GM12878 (cell line): ENCODE data around the gene TEKT2. TPM values are rescaled to one million over a fixed set of nuclear protein-coding genes. Genes with fewer than 3 reads are reported as not detected.

Source experiments
- ATAC-seq: fragments of 200-7000 bp; cut with Tn5 transposase; 3 replicates; pipeline ENCODE4 v1.9.1; 2020; ENCODE audit warnings: mild to moderate bottlenecking, moderate library complexity
- BruUV-seq: library from RNA; stranded (reverse); fragments of 400-500 nt; replicated peaks from 2 replicates; lab custom pipeline; 2021; lab: Mats Ljungman, UMichigan
- CTCF ChIA-PET: fragments of 300-600 bp; sonication (Branson Sonifier 250); formaldehyde crosslinking; extraction: SDS; loops from one replicate; lab custom pipeline; 2021; ENCODE audit warnings: inconsistent platforms; lab: Yijun Ruan, JAX
- POLR2A ChIA-PET: fragments of 350-600 bp; formaldehyde crosslinking; extraction: SDS; loops from one replicate; lab custom pipeline; 2021; ENCODE audit warnings: inconsistent platforms; lab: Charles Lee
- RAD21 ChIA-PET: fragments of 300-600 bp; sonication (Branson Sonifier 250); formaldehyde crosslinking; loops from one replicate; lab custom pipeline; 2023; ENCODE audit warnings: antibody characterized with exemption; ENCODE audit not compliant: unreplicated experiment; lab: Charles Lee
- SMC1A ChIA-PET: fragments of 300-600 bp; sonication (Branson Sonifier 250); formaldehyde crosslinking; loops from one replicate; lab custom pipeline; 2023; ENCODE audit not compliant: unreplicated experiment, uncharacterized antibody; lab: Charles Lee
- DNase-seq: peaks from one replicate; pipeline ENCODE4 v3.0.0-alpha.2; 2011; ENCODE audit warnings: low read depth, low spot score
- FAIRE-seq: peaks from 3 replicates; lab custom pipeline; 2011; peaks lifted over from hg19 to GRCh38; lab: Jason Lieb, UNC
- H2AFZ ChIP-seq: 2 replicates; pipeline ENCODE4 v1.6.0; 2011; ENCODE audit warnings: low read depth, low read length, control low read depth; ENCODE audit not compliant: control insufficient read depth
- H3K27ac ChIP-seq: 2 replicates; pipeline ENCODE4 v1.5.1; 2011; ENCODE audit warnings: control low read depth; ENCODE audit not compliant: control insufficient read depth, insufficient read depth
- H3K27me3 ChIP-seq, 2 experiments: replicated peaks in 1 of 2; 2 replicates each; pipeline versions ENCODE4 v1.6.0 to v1.6.1; 2011; ENCODE audit warnings: low read length in 1 of 2; ENCODE audit not compliant: control insufficient read depth in 2 of 2, insufficient read depth in 2 of 2
- H3K36me3 ChIP-seq, 2 experiments: 2 replicates each; pipeline ENCODE4 v1.5.1; 2011; ENCODE audit warnings: low read length in 1 of 2; ENCODE audit not compliant: control insufficient read depth in 2 of 2, insufficient read depth in 2 of 2
- H3K4me1 ChIP-seq: 2 replicates; pipeline ENCODE4 v1.6.1; 2011; ENCODE audit warnings: mild to moderate bottlenecking, low read length, moderate library complexity, mixed read lengths; ENCODE audit not compliant: control insufficient read depth, insufficient read depth
- H3K4me2 ChIP-seq: 2 replicates; pipeline ENCODE4 v1.6.0; 2011; ENCODE audit warnings: control low read depth; ENCODE audit not compliant: control insufficient read depth, insufficient read depth
- H3K4me3 ChIP-seq: fragments of 200-600 bp; sonication (generic); 2 replicates; pipeline ENCODE4 v1.5.1; 2016
- H3K79me2 ChIP-seq: 2 replicates; pipeline ENCODE4 v1.6.0; 2011; ENCODE audit warnings: low read length; ENCODE audit not compliant: control insufficient read depth, insufficient read depth
- H3K9ac ChIP-seq: 2 replicates; pipeline ENCODE4 v1.8.0; 2011; ENCODE audit warnings: low read length, control low read depth, mixed read lengths; ENCODE audit not compliant: control insufficient read depth, insufficient read depth
- H3K9me3 ChIP-seq: replicated peaks from 3 replicates; pipeline ENCODE4 v1.5.1; 2011; ENCODE audit warnings: mild to moderate bottlenecking, low read length; ENCODE audit not compliant: control insufficient read depth, insufficient read depth
- H4K20me1 ChIP-seq: 2 replicates; pipeline ENCODE4 v1.6.0; 2011; ENCODE audit not compliant: control insufficient read depth, insufficient read depth
- CBFB ChIP-seq: IDR thresholded peaks from 2 replicates; pipeline ENCODE4 v1.6.1; 2016; ENCODE audit warnings: antibody characterized with exemption, low read depth
- CHD2 ChIP-seq: IDR thresholded peaks from 2 replicates; pipeline ENCODE4 v1.6.1; 2011; ENCODE audit warnings: low read depth, low read length, improper control_type of control experiment, borderline replicate concordance
- CHD4 ChIP-seq: fragments of 200-600 bp; sonication (generic); IDR thresholded peaks from 2 replicates; pipeline ENCODE4 v1.6.1; 2016; ENCODE audit warnings: mild to moderate bottlenecking
- IKZF2 ChIP-seq, 2 experiments: fragments of 450-650 bp; IDR thresholded peaks; 2 replicates each; pipeline ENCODE4 v1.6.1; 2017; ENCODE audit warnings: mild to moderate bottlenecking in 2 of 2, moderate library complexity in 2 of 2
- MEF2A ChIP-seq: IDR thresholded peaks from 2 replicates; pipeline ENCODE4 v1.6.1; 2011; ENCODE audit warnings: low read depth, mild to moderate bottlenecking, low read length, moderate library complexity; ENCODE audit not compliant: insufficient read depth
- NFIC ChIP-seq: IDR thresholded peaks from 2 replicates; pipeline ENCODE4 v1.6.1; 2012; ENCODE audit warnings: low read depth, mild to moderate bottlenecking, inconsistent platforms, low read length, moderate library complexity
- RAD51 ChIP-seq: fragments of 450-650 bp; IDR thresholded peaks from 2 replicates; pipeline ENCODE4 v1.6.1; 2016; ENCODE audit warnings: moderate library complexity, mild to moderate bottlenecking, inconsistent platforms
- SMARCA5 ChIP-seq: fragments of 450-650 bp; IDR thresholded peaks from 2 replicates; pipeline ENCODE4 v1.6.1; 2017; ENCODE audit warnings: mild to moderate bottlenecking
- SREBF2 ChIP-seq: IDR thresholded peaks from 2 replicates; pipeline ENCODE4 v1.6.1; 2012; ENCODE audit warnings: mild to moderate bottlenecking, low read length
- STAT1 ChIP-seq: fragments of 450-650 bp; conservative IDR thresholded peaks from 2 replicates; pipeline ENCODE4 v1.6.1; 2014; ENCODE audit warnings: antibody characterized with exemption, mild to moderate bottlenecking
- WGBS: methylation state at CpG from one replicate; pipeline ENCODE4 v1.1.6; 2016; ENCODE audit warnings: low lambda C conversion rate; ENCODE audit not compliant: insufficient replicate concordance, insufficient coverage; ENCODE audit errors: missing lambda C conversion rate; 5-methylcytosine and 5-hydroxymethylcytosine counted together
- in situ Hi-C: fragments of 300-500 bp; cut with MboI; formaldehyde crosslinking; loops from 9 replicates; pipeline ENCODE4 v1.14.3; 2018; ENCODE audit warnings: mixed read lengths
- intact Hi-C: fragments of 100-400 bp; cut with micrococcal nuclease; formaldehyde crosslinking; loops from one replicate; pipeline ENCODE4 v1.14.2; 2022; ENCODE audit not compliant: unreplicated experiment
- polyA plus RNA-seq, 11 experiments: library from polyadenylated mRNA; depleted of rRNA in 4 of 11; unstranded in 6 of 11; stranded (reverse) in 5 of 11; fragments of >200 nt; fragmentation: Nextera tagmentation in 4 of 11; fragmentation: Illumina TruSeq in 1 of 11; extraction: Ambion mirVana in 4 of 11; extraction: Trizol in 1 of 11; gene quantifications; 1 replicate in 1 of 11; 2 replicates in 10 of 11; pipeline versions ENCODE4 v1.2.1 to v1.2.3, GENCODE V29; 2011 to 2016; ENCODE audit warnings: inconsistent platforms in 2 of 11, missing spikeins in 2 of 11, low read depth in 1 of 11
- total RNA-seq, 4 experiments: library from RNA; depleted of rRNA in 3 of 4; stranded (reverse); fragments of >200 nt in 3 of 4; fragmentation: Illumina TruSeq in 1 of 4; extraction: Trizol in 1 of 4; gene quantifications; 2 replicates each; pipeline versions ENCODE4 v1.2.1 to v1.2.3, GENCODE V29; 2013 to 2021
- TF ChIP-seq, protein P1 (sequence below): IDR thresholded peaks from 2 replicates; pipeline ENCODE4 v1.6.1; 2011; ENCODE audit warnings: borderline replicate concordance, low read depth, mild to moderate bottlenecking, moderate library complexity, low read length; ENCODE audit not compliant: insufficient read depth, poor library complexity, severe bottlenecking
- TF ChIP-seq, protein P2 (sequence below): fragments of 450-650 bp; IDR thresholded peaks from 2 replicates; pipeline ENCODE4 v1.6.1; 2017; ENCODE audit warnings: mild to moderate bottlenecking

Gene TEKT2
- total and polyA plus RNA-seq, 10 of the 15 experiments (the other 5 are each of a cell fraction or from before 2014, with no cell fraction given): 0.07 to 0.13 TPM; not detected in 8

DNA sequence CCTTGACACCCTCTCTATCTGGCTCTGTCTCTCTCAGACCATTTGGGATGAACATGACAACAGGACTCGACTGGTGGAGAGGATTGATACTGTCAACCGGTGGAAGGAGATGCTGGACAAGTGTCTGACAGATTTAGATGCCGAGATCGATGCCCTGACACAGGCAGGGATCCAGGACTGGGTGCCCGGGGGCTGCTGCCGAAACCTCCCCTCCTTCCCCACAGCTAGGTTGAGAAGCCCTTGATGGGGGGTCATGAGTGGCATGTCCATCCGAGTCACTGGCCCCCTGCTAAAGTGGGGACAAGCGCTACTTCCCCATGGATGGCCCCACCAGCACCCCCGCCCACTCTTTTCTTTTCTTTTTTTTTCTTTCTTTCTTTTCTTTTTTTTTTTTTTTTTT lies 1.2 kb downstream of the TEKT2 start (continued):
- no peak for TF ChIP-seq SREBF2

DNA sequence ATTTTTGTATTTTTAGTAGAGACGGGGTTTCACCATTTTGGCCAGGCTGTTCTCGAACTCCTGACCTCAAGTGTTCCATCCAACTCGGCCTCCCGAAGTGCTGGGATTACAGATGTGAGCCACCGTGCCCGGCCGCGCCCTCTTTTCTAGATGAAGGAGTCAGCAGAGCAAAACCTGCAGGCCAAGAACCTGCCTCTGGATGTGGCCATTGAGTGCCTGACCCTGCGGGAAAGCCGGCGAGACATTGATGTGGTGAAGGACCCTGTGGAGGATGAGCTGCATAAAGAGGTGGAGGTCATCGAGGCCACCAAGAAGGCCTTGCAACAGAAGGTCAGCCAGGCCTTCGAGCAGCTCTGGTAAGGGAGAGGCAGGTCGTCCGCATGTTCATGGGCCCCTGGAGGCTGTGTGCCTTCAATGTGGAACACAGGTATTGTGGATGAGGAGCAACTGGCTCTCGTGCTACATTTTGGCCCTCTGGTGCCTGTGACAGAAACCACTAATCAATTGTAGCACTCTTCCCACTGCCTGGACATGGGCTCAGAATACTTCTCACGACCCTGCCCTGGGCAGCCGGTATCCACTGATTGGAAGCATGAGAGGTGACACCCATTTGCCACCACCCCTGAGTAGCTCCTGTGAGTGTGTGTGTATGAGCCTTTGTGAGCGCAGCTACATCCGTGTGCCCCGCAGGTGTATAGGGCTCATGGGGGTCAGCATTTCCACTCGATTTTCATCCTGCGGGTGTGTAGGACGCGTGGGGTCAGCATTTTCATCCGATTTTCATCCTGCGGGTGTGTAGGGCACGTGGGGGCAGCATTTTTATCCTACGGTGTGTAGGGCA lies 2.0 kb downstream of the TEKT2 start:
- ChIA-PET SMC1A (interaction anchor here (1.3 kb wide), 1 partner anchor 12 kb away, joined by 3 read pairs; no protein-coding TSS in a partner anchor), RAD21 (interaction anchor here (1.5 kb wide), 1 partner anchor 102 kb away, joined by 5 read pairs; no protein-coding TSS in a partner anchor), POLR2A (no interaction called here), CTCF (interaction anchor here (0.9 kb wide), 1 partner anchor 203 kb away, joined by 3 read pairs; the partner anchor contains the start of gene AGO1)
- FAIRE-seq (no peak), DNase-seq (no peak), ATAC-seq (no peak)
- WGBS: 75% methylated on average over 29 of the region's 29 CpGs
- H3K4me1 ChIP-seq: no peaks in the 10 kb centered on the region; the same call in 1 of the 2 replicates
- TF ChIP-seq CHD4 (no peak), MEF2A (no peak), NFIC (no peak), RAD51 (no peak), STAT1 (no peak), CBFB (no peak), CHD2 (no peak), SMARCA5 (no peak), IKZF2 (IDR thresholded peaks at IDR 0.05) (no peak)
- TF ChIP-seq, protein P1, sequence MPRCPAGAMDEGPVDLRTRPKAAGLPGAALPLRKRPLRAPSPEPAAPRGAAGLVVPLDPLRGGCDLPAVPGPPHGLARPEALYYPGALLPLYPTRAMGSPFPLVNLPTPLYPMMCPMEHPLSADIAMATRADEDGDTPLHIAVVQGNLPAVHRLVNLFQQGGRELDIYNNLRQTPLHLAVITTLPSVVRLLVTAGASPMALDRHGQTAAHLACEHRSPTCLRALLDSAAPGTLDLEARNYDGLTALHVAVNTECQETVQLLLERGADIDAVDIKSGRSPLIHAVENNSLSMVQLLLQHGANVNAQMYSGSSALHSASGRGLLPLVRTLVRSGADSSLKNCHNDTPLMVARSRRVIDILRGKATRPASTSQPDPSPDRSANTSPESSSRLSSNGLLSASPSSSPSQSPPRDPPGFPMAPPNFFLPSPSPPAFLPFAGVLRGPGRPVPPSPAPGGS: no peak
- TF ChIP-seq, protein P2, sequence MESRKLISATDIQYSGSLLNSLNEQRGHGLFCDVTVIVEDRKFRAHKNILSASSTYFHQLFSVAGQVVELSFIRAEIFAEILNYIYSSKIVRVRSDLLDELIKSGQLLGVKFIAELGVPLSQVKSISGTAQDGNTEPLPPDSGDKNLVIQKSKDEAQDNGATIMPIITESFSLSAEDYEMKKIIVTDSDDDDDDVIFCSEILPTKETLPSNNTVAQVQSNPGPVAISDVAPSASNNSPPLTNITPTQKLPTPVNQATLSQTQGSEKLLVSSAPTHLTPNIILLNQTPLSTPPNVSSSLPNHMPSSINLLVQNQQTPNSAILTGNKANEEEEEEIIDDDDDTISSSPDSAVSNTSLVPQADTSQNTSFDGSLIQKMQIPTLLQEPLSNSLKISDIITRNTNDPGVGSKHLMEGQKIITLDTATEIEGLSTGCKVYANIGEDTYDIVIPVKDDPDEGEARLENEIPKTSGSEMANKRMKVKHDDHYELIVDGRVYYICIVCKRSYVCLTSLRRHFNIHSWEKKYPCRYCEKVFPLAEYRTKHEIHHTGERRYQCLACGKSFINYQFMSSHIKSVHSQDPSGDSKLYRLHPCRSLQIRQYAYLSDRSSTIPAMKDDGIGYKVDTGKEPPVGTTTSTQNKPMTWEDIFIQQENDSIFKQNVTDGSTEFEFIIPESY: no peak
- H3K27ac ChIP-seq: no peak overlapping the region
- no TSS peak for BruUV-seq
- peaks cover 18% of the 10 kb centered on the region for H3K79me2 ChIP-seq
- no peak overlapping the region for H3K4me3 ChIP-seq
- in situ Hi-C loops: no loop called here
- H3K9ac ChIP-seq: no peak overlapping the region
- no peaks in the 10 kb centered on the region; a peak in 1 of 4 replicates for H3K27me3 ChIP-seq
- H4K20me1 ChIP-seq: no peaks in the 10 kb centered on the region
- H3K36me3 ChIP-seq: no peaks in the 10 kb centered on the region
- no peaks in the 10 kb centered on the region for H3K9me3 ChIP-seq
- intact Hi-C loops: loop anchor here (5.0 to 10.0 kb wide), 2 partner anchors 201 to 229 kb away; partner anchors contain the start of gene AGO1
- H2AFZ ChIP-seq: no peak overlapping the region
- no peak overlapping the region for H3K4me2 ChIP-seq
